Measurements from ENCODE around the gene ATXN1. TPM values are rescaled to one million over a fixed set of nuclear protein-coding genes. Genes with fewer than 3 reads are reported as not detected.

ATXN1 gene
- total and polyA plus RNA-seq, 2 of the 13 experiments (the other 11 are each of a cell fraction or from before 2014, with no cell fraction given) = 20.7 to 39.5 TPM

GRCh38 chr6:16754876-16755275, 6.4 kb downstream of the ATXN1 start (continued):
- no peak for TF ChIP-seq SP1 (IDR thresholded peaks at IDR 0.05)
- no peak for TF ChIP-seq SP1 (CRISPR knock-in tag; IDR thresholded peaks at IDR 0.05)
- no peak for TF ChIP-seq ZSCAN25 (CRISPR knock-in tag; IDR thresholded peaks at IDR 0.05)
- TF ChIP-seq, protein P1, sequence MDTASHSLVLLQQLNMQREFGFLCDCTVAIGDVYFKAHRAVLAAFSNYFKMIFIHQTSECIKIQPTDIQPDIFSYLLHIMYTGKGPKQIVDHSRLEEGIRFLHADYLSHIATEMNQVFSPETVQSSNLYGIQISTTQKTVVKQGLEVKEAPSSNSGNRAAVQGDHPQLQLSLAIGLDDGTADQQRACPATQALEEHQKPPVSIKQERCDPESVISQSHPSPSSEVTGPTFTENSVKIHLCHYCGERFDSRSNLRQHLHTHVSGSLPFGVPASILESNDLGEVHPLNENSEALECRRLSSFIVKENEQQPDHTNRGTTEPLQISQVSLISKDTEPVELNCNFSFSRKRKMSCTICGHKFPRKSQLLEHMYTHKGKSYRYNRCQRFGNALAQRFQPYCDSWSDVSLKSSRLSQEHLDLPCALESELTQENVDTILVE (CRISPR knock-in tag; IDR thresholded peaks at IDR 0.05) = peak; percentile 90
- TF ChIP-seq SIX1 (CRISPR knock-in tag; IDR thresholded peaks at IDR 0.05; ENCODE audit: borderline replicate concordance) = peak; percentile 60; the same call in 1 of the 2 replicates
- peak; percentile 87 for TF ChIP-seq HMG20A (CRISPR knock-in tag; IDR thresholded peaks at IDR 0.05; ENCODE audit: borderline replicate concordance)
- TF ChIP-seq TCF7 (IDR thresholded peaks at IDR 0.05; ENCODE audit: low read depth) = peak; percentile 44
- TF ChIP-seq SMAD1 (CRISPR knock-in tag; IDR thresholded peaks at IDR 0.05; ENCODE audit: borderline replicate concordance, low read depth) = no peak
- no peak for TF ChIP-seq ZNF234 (CRISPR knock-in tag; conservative IDR thresholded peaks at IDR 0.05)
- TF ChIP-seq IRF2 (CRISPR knock-in tag; IDR thresholded peaks at IDR 0.05) = peak; percentile 79
- TF ChIP-seq, protein P2, sequence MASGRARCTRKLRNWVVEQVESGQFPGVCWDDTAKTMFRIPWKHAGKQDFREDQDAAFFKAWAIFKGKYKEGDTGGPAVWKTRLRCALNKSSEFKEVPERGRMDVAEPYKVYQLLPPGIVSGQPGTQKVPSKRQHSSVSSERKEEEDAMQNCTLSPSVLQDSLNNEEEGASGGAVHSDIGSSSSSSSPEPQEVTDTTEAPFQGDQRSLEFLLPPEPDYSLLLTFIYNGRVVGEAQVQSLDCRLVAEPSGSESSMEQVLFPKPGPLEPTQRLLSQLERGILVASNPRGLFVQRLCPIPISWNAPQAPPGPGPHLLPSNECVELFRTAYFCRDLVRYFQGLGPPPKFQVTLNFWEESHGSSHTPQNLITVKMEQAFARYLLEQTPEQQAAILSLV (CRISPR knock-in tag; IDR thresholded peaks at IDR 0.05; ENCODE audit: borderline replicate concordance) = no peak
- no peak for TF ChIP-seq POLR2AphosphoS5 (IDR thresholded peaks at IDR 0.05; ENCODE audit: low read depth, low read length)
- TF ChIP-seq ZKSCAN8 (CRISPR knock-in tag; IDR thresholded peaks at IDR 0.05; ENCODE audit: borderline replicate concordance) = peak; percentile 73; the same call in 1 of the 2 replicates
- TF ChIP-seq CC2D1A (CRISPR knock-in tag; IDR thresholded peaks at IDR 0.05) = no peak
- peak; percentile 65 for TF ChIP-seq NR2C2 (CRISPR knock-in tag; IDR thresholded peaks at IDR 0.05; ENCODE audit: borderline replicate concordance)
- TF ChIP-seq HCFC1 (IDR thresholded peaks at IDR 0.05; ENCODE audit: low read depth, low read length) = no peak
- TF ChIP-seq MBD4 (IDR thresholded peaks at IDR 0.05; ENCODE audit: borderline replicate concordance, low read length) = peak; percentile 59; the same call in 1 of the 2 replicates
- no peak for TF ChIP-seq RARG (CRISPR knock-in tag; IDR thresholded peaks at IDR 0.05; ENCODE audit: low read depth)
- peak; percentile 73 for TF ChIP-seq TEAD3 (CRISPR knock-in tag; optimal IDR thresholded peaks at IDR 0.05; ENCODE audit: borderline replicate concordance)
- no peak for TF ChIP-seq MED13 (CRISPR knock-in tag; IDR thresholded peaks at IDR 0.05)
- peak; percentile 61 for TF ChIP-seq ZGPAT (CRISPR knock-in tag; IDR thresholded peaks at IDR 0.05)
- no peak for TF ChIP-seq ZNF256 (CRISPR knock-in tag; conservative IDR thresholded peaks at IDR 0.05)
- TF ChIP-seq GATA4 (IDR thresholded peaks at IDR 0.05; ENCODE audit: borderline replicate concordance, low read depth) = peak; percentile 55; the same call in 1 of the 2 replicates
- TF ChIP-seq, protein P3, sequence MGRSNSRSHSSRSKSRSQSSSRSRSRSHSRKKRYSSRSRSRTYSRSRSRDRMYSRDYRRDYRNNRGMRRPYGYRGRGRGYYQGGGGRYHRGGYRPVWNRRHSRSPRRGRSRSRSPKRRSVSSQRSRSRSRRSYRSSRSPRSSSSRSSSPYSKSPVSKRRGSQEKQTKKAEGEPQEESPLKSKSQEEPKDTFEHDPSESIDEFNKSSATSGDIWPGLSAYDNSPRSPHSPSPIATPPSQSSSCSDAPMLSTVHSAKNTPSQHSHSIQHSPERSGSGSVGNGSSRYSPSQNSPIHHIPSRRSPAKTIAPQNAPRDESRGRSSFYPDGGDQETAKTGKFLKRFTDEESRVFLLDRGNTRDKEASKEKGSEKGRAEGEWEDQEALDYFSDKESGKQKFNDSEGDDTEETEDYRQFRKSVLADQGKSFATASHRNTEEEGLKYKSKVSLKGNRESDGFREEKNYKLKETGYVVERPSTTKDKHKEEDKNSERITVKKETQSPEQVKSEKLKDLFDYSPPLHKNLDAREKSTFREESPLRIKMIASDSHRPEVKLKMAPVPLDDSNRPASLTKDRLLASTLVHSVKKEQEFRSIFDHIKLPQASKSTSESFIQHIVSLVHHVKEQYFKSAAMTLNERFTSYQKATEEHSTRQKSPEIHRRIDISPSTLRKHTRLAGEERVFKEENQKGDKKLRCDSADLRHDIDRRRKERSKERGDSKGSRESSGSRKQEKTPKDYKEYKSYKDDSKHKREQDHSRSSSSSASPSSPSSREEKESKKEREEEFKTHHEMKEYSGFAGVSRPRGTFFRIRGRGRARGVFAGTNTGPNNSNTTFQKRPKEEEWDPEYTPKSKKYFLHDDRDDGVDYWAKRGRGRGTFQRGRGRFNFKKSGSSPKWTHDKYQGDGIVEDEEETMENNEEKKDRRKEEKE (IDR thresholded peaks at IDR 0.05) = no peak
